NCI-H1048 (cell line): ENCODE measurements around the gene ZDHHC12.

Experiments
- DNase-seq: peaks from one replicate; lab custom pipeline; 2025; lab: John Stamatoyannopoulos, UW

The ZDHHC12 gene

GRCh38 chr9:128685636-128686489 lies 38.1 kb downstream of the ZDHHC12 start:
- no peak for DNase-seq

DNA sequence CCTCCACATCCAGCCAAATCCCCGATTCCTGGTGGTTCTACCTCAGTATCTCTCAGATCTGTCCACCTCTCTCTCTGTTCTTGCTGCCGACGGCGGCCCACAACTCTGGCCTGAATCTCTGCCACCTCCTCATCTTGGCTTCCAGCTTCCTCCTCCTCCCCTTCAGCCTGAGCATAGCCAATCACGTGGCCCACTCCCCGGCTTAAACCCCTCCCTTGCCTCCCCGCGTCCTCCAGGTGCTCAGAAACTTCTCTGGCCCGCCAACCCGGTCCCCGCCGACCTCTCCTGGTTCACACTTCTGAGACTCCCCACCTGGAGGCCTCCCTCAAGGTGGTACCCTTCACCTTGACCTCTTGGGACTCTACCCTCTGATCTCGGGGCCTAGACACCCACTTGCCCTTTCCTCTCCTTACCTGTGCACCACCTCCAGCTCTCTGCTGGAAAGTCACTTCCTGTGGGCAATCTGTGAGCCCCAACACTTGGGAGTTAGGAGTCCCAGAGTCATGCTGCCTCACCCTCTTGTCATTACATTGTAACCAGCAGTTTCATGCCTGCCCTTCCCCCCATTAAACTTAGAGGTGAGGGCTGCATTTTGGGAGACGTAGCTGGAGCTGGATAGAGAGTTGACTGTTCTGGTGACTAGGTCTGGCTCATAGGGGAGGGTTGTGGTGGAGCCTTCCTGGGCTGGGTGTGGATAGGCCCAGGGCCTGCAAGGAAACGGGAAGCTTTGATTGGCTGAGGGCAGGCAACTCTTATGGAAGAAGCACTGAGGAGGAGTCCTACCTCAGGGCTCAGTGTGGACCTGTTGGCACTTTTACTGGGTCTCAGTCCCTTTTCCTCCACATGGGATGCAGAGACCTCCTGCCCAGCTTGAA lies 39.4 kb downstream of the ZDHHC12 start:
- peak; percentile 46 for DNase-seq

DNA sequence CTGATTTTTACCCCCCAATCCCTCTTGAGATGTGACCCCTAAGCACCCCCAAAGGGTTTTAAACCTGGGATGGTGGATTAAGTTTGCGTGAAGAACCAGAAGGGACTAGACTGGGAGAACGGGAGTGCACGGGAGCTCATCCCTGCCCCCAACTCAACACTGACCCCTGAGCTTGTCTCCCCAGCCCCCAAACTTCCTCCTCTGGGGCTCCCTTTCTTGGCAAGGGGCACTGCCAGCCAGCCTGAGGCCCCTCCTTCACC lies 39.9 kb downstream of the ZDHHC12 start:
- no peak for DNase-seq

GRCh38 chr9:128683340-128684064 lies 40.4 kb downstream of the ZDHHC12 start:
- no peak for DNase-seq

GRCh38 chr9:128677794-128678193 lies 46.1 kb downstream of the ZDHHC12 start:
- DNase-seq = no peak

DNA sequence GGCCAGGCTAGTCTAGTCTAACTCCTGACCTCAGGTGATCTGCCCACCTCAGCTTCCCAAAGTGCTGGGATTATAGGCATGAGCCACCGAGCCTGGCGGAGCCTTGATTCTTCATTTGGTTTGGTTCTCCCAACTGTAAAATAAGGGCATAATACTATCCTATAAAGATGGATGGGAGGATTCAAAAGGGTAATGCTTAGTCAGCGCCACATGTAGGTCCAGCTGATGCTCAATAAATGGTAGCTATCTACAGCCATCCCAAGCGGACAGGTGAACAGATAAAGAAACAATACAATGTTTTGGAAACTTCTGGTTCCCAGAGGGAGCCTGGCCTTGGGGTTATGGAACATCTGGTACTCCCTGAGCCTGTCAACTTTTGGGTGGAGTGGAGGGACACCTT lies 48.5 kb downstream of the ZDHHC12 start:
- no peak for DNase-seq
